Adipocyte (in vitro differentiated cells): ENCODE results near the gene CDADC1.

ENCODE experiments used
- DNase-seq: peaks from one replicate; pipeline ENCODE4 v3.0.0-alpha.2; 2015; ENCODE audit warnings: low read depth
- H3K27me3 ChIP-seq: replicated peaks from 2 replicates; pipeline ENCODE4 v1.7.0; 2013; ENCODE audit warnings: mild to moderate bottlenecking, low read length, moderate library complexity; ENCODE audit not compliant: control insufficient read depth, insufficient read depth
- H3K36me3 ChIP-seq: 2 replicates; pipeline ENCODE4 v1.7.0; 2013; ENCODE audit warnings: low read length, mild to moderate bottlenecking, moderate library complexity; ENCODE audit not compliant: control insufficient read depth, insufficient read depth, severe bottlenecking
- H3K4me1 ChIP-seq: 2 replicates; pipeline ENCODE4 v1.7.0; 2013; ENCODE audit warnings: mild to moderate bottlenecking, low read length, moderate library complexity; ENCODE audit not compliant: control insufficient read depth, insufficient read depth
- H3K4me3 ChIP-seq: 2 replicates; pipeline ENCODE4 v1.7.0; 2013; ENCODE audit warnings: mild to moderate bottlenecking, low read length, moderate library complexity
- H3K9ac ChIP-seq: 2 replicates; pipeline ENCODE4 v1.7.0; 2013; ENCODE audit warnings: mild to moderate bottlenecking, low read length, moderate library complexity
- H3K9me3 ChIP-seq: 2 replicates; pipeline ENCODE4 v1.7.0; 2013; ENCODE audit warnings: mild to moderate bottlenecking, low read length, moderate library complexity; ENCODE audit not compliant: control insufficient read depth

The CDADC1 gene

GRCh38 chr13:49247643-49248621 is at the start of gene CDADC1:
TSS of gene CDADC1 (plus strand) at chr13:49247925. CDS start at chr13:49248038, 113 bp downstream.
- H3K4me1 ChIP-seq, result peaks cover 14% of the 10 kb centered on the region
- peaks cover 5% of the 10 kb centered on the region for H3K36me3 ChIP-seq
- H3K4me3 ChIP-seq, result peak within 1 kb of the TSS; percentile 98
- H3K27me3 ChIP-seq, result no peaks in the 10 kb centered on the region
- no peaks in the 10 kb centered on the region for H3K9me3 ChIP-seq
- peak within 1 kb of the TSS; percentile 97 for H3K9ac ChIP-seq
- DNase-seq, result peak; percentile 99

DNA sequence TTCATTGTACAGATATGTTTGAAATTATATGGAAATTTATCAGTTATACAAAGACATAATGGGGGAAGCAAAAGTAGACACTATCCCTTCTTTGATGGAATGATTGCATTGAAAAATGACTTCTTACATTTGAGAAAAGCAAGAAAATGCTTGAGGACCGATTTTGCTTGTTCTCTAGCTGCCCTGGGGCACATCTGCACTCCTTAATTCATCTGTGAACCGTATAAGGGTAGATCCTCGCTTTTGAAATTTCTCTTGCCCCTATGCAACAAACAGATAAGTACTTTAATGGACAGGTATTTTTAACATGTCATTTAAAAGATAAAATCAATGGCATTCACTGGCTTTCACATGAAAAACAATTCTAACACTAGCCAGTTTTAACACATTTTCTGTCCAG is 41.1 kb upstream of the CDADC1 start:
- no peaks in the 10 kb centered on the region for H3K9me3 ChIP-seq
- H3K36me3 ChIP-seq, result peaks cover 76% of the 10 kb centered on the region
- H3K4me1 ChIP-seq, result no peaks in the 10 kb centered on the region
- no peak for DNase-seq
- H3K9ac ChIP-seq, result no peak overlapping the region
- no peak overlapping the region for H3K4me3 ChIP-seq
- H3K27me3 ChIP-seq, result no peaks in the 10 kb centered on the region

GRCh38 chr13:49208619-49209018 is 39.1 kb upstream of the CDADC1 start:
- H3K36me3 ChIP-seq, result peaks cover 56% of the 10 kb centered on the region

DNA sequence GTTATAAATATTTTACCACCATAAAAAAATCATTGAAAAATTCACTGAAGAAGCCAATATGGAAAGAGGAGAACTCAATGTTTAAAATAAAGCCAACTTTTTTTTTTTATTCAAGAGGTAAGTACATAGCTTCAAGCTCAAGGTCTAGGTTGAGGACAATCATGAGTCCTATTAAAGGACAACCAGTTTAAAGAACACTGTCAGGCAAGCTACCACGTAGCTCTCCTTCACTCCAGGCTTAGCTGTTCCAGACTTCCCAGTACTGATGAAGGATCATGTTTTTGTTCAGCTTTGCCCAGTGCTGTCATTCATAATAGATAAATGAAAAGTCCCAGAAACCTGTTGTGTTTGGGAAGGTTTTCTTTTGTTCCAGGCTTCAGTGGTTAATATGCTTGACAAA is 37.6 kb upstream of the CDADC1 start:
- Histone ChIP-seq H3K9ac (no peak overlapping the region), H3K4me3 (no peak overlapping the region), H3K27me3 (no peaks in the 10 kb centered on the region), H3K9me3 (no peaks in the 10 kb centered on the region), H3K36me3 (peaks cover 42% of the 10 kb centered on the region), H3K4me1 (peaks cover 3% of the 10 kb centered on the region)
- DNase-seq, result no peak

More at GRCh38 chr13:49208619-49209018, 39.1 kb upstream of the CDADC1 start:
- no peak overlapping the region for H3K9ac ChIP-seq
- H3K4me1 ChIP-seq, result no peaks in the 10 kb centered on the region
- no peaks in the 10 kb centered on the region for H3K27me3 ChIP-seq
- H3K9me3 ChIP-seq, result no peaks in the 10 kb centered on the region
- H3K4me3 ChIP-seq, result no peak overlapping the region
- DNase-seq, result no peak

GRCh38 chr13:49210669-49211068 is 37.1 kb upstream of the CDADC1 start:
- H3K4me1 ChIP-seq, result peaks cover 3% of the 10 kb centered on the region
- H3K4me3 ChIP-seq, result no peak overlapping the region
- H3K9ac ChIP-seq, result no peak overlapping the region
- H3K9me3 ChIP-seq, result no peaks in the 10 kb centered on the region
- DNase-seq, result no peak
- peaks cover 36% of the 10 kb centered on the region for H3K36me3 ChIP-seq
- H3K27me3 ChIP-seq, result no peaks in the 10 kb centered on the region

- peaks cover 3% of the 10 kb centered on the region for H3K4me1 ChIP-seq
- no peak overlapping the region for H3K9ac ChIP-seq
- peaks cover 14% of the 10 kb centered on the region for H3K27me3 ChIP-seq
- H3K36me3 ChIP-seq, result peaks cover 11% of the 10 kb centered on the region
- H3K4me3 ChIP-seq, result no peak overlapping the region
- DNase-seq, result no peak
- no peaks in the 10 kb centered on the region for H3K9me3 ChIP-seq
These were observed 34.2 kb upstream of the CDADC1 start for GRCh38 chr13:49213539-49213938.

GRCh38 chr13:49213997-49214916 is 33.5 kb upstream of the CDADC1 start:
- DNase-seq, result no peak
- no peaks in the 10 kb centered on the region for H3K9me3 ChIP-seq
- H3K9ac ChIP-seq, result no peak overlapping the region
- H3K4me3 ChIP-seq, result no peak overlapping the region
- H3K36me3 ChIP-seq, result peaks cover 6% of the 10 kb centered on the region
- peaks cover 21% of the 10 kb centered on the region for H3K27me3 ChIP-seq
- H3K4me1 ChIP-seq, result peaks cover 3% of the 10 kb centered on the region

GRCh38 chr13:49214917-49215376 is 32.8 kb upstream of the CDADC1 start:
- Histone ChIP-seq H3K4me1 (peaks cover 3% of the 10 kb centered on the region), H3K4me3 (no peak overlapping the region), H3K9ac (no peak overlapping the region), H3K27me3 (peaks cover 26% of the 10 kb centered on the region), H3K36me3 (no peaks in the 10 kb centered on the region), H3K9me3 (no peaks in the 10 kb centered on the region)
- no peak for DNase-seq

- no peaks in the 10 kb centered on the region for H3K9me3 ChIP-seq
- peaks cover 39% of the 10 kb centered on the region for H3K27me3 ChIP-seq
- no peak for DNase-seq
- no peak overlapping the region for H3K4me3 ChIP-seq
- H3K4me1 ChIP-seq, result peaks cover 3% of the 10 kb centered on the region
- H3K36me3 ChIP-seq, result no peaks in the 10 kb centered on the region
- no peak overlapping the region for H3K9ac ChIP-seq
These were observed 31.4 kb upstream of the CDADC1 start for GRCh38 chr13:49216334-49216733.

DNA sequence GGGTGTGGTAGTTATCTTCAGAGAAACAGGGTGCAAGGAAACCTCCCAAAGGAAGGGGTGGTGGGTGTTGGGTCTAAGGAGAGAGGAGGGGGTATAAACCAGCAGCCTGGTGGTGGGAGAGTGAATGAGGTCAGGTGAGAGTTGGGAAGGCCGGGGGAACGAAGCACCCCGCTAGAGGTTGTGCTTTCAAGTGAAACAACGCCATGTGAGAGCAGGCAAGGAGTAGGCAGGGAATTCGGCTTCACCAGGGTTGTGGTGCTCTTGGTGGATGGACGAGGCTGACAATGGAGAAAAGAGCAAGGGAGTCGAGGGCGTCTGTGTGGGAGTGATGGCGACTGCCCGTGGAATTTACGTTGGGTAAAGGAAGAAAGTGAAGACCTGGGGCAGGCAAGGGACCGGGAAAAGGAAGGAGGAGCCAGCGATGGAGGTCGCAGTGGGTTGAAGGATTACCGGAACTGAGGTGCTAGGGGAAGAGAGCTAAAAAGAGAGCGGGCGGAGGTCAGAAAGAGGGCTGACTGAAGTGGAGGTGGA is 29.7 kb upstream of the CDADC1 start:
- no peak for DNase-seq
- H3K4me3 ChIP-seq, result no peak overlapping the region
- H3K9ac ChIP-seq, result no peak overlapping the region
- H3K9me3 ChIP-seq, result no peaks in the 10 kb centered on the region
- H3K27me3 ChIP-seq, result peaks cover 55% of the 10 kb centered on the region
- H3K36me3 ChIP-seq, result no peaks in the 10 kb centered on the region
- H3K4me1 ChIP-seq, result peaks cover 3% of the 10 kb centered on the region
